Vagina (tissue), 2 donors: Measurements from ENCODE around the gene CCNH.

Experiments
- POLR2A ChIP-seq, 2 donors: fragments of 450-650 bp; IDR thresholded peaks; one replicate each; pipeline ENCODE4 v1.6.1; 2017; ENCODE audit warnings: antibody characterized with exemption in 2 of 2, mild to moderate bottlenecking in 2 of 2, moderate library complexity in 2 of 2
- POLR2AphosphoS5 ChIP-seq, 2 donors: sonication (generic); formaldehyde crosslinking; IDR thresholded peaks; one replicate each; pipeline ENCODE4 v1.9.0; 2017; ENCODE audit warnings: antibody characterized with exemption in 2 of 2, mild to moderate bottlenecking in 2 of 2, low read depth in 1 of 2; ENCODE audit not compliant: insufficient read depth in 1 of 2
- TF ChIP-seq, protein P1 (sequence below), 3 experiments: fragments of 450-650 bp in 2 of 3; fragments of 200-600 bp in 1 of 3; sonication (generic) in 1 of 3; IDR thresholded peaks; one replicate each; pipeline ENCODE4 v1.5.1; 2017 to 2019; ENCODE audit warnings: antibody characterized with exemption in 3 of 3, mild to moderate bottlenecking in 2 of 3, moderate library complexity in 2 of 3

- TF ChIP-seq, protein P1, sequence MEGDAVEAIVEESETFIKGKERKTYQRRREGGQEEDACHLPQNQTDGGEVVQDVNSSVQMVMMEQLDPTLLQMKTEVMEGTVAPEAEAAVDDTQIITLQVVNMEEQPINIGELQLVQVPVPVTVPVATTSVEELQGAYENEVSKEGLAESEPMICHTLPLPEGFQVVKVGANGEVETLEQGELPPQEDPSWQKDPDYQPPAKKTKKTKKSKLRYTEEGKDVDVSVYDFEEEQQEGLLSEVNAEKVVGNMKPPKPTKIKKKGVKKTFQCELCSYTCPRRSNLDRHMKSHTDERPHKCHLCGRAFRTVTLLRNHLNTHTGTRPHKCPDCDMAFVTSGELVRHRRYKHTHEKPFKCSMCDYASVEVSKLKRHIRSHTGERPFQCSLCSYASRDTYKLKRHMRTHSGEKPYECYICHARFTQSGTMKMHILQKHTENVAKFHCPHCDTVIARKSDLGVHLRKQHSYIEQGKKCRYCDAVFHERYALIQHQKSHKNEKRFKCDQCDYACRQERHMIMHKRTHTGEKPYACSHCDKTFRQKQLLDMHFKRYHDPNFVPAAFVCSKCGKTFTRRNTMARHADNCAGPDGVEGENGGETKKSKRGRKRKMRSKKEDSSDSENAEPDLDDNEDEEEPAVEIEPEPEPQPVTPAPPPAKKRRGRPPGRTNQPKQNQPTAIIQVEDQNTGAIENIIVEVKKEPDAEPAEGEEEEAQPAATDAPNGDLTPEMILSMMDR (IDR thresholded peaks at IDR 0.05), result no peak
- TF ChIP-seq POLR2A (IDR thresholded peaks at IDR 0.05) (no peak), POLR2AphosphoS5 (IDR thresholded peaks at IDR 0.05; ENCODE audit: insufficient read depth in 1 of 2, low read depth in 1 of 2) (no peak)
These were observed 21.7 kb upstream of the CCNH start for GRCh38 chr5:87434461-87434860.
